Caco-2 (cell line): ENCODE results near the gene KRTAP29-1. TPM values are rescaled to one million over a fixed set of nuclear protein-coding genes. Genes with fewer than 3 reads are reported as not detected.
"Not testable (repeated sequence)": the region's sequence is repeated elsewhere in the genome, so short reads cannot be mapped to it uniquely, and the experiment has no call there.

Source experiments
- BruUV-seq: library from RNA; stranded (reverse); fragments of 400-500 nt; replicated peaks from 2 replicates; lab custom pipeline; 2021; lab: Mats Ljungman, UMichigan
- CTCF ChIA-PET: fragments of 300-600 bp; sonication (Branson Sonifier 250); formaldehyde crosslinking; loops from one replicate; lab custom pipeline; 2022; ENCODE audit warnings: antibody characterized with exemption; lab: Charles Lee
- POLR2A ChIA-PET: fragments of 300-600 bp; sonication (Branson Sonifier 250); formaldehyde crosslinking; loops from one replicate; lab custom pipeline; 2022; ENCODE audit warnings: antibody characterized with exemption; lab: Charles Lee
- DNase-seq, 2 experiments: peaks; one replicate each; pipeline versions ENCODE4 v3.0.0 to v3.0.0-alpha.2; 2020 to 2022
- H3K27me3 ChIP-seq: replicated peaks from 2 replicates; pipeline ENCODE4 v1.6.0; 2011; ENCODE audit warnings: low read length; ENCODE audit not compliant: control insufficient read depth, insufficient read depth
- H3K36me3 ChIP-seq: 2 replicates; pipeline ENCODE4 v1.5.1; 2011; ENCODE audit warnings: low read length; ENCODE audit not compliant: control insufficient read depth, insufficient read depth
- H3K4me1 ChIP-seq: fragments of 250-450 bp; sonication (Bioruptor Pico); 2 replicates; pipeline ENCODE4 v1.5.1; 2020; ENCODE audit warnings: mild to moderate bottlenecking
- H3K4me3 ChIP-seq: 2 replicates; pipeline ENCODE4 v1.5.1; 2011; ENCODE audit warnings: low read depth, mild to moderate bottlenecking, control low read depth, low read length
- H3K9me3 ChIP-seq: fragments of 250-450 bp; sonication (Bioruptor Pico); 2 replicates; pipeline ENCODE4 v1.5.1; 2020; ENCODE audit warnings: mild to moderate bottlenecking, moderate library complexity
- H3K27ac Mint-ChIP-seq: one replicate; pipeline ENCODE4 v1.8.0; 2022; ENCODE audit warnings: mixed read lengths; ENCODE audit not compliant: unreplicated experiment
- H3K27me3 Mint-ChIP-seq: one replicate; pipeline ENCODE4 v1.8.0; 2022; ENCODE audit warnings: mixed read lengths; ENCODE audit not compliant: insufficient read depth, unreplicated experiment
- H3K36me3 Mint-ChIP-seq: one replicate; pipeline ENCODE4 v1.8.0; 2022; ENCODE audit warnings: mild to moderate bottlenecking, mixed read lengths; ENCODE audit not compliant: insufficient read depth, unreplicated experiment
- H3K4me1 Mint-ChIP-seq: one replicate; pipeline ENCODE4 v1.8.0; 2022; ENCODE audit warnings: low read depth, mixed read lengths; ENCODE audit not compliant: unreplicated experiment
- H3K4me3 Mint-ChIP-seq: one replicate; pipeline ENCODE4 v1.8.0; 2022; ENCODE audit warnings: mild to moderate bottlenecking, moderate library complexity, mixed read lengths; ENCODE audit not compliant: unreplicated experiment
- H3K9me3 Mint-ChIP-seq: one replicate; pipeline ENCODE4 v1.8.0; 2022; ENCODE audit warnings: mixed read lengths; ENCODE audit not compliant: unreplicated experiment
- intact Hi-C: fragments of 100-400 bp; cut with micrococcal nuclease; formaldehyde crosslinking; loops from one replicate; pipeline ENCODE4 v1.10.0; 2022; ENCODE audit not compliant: unreplicated experiment
- total RNA-seq: library from RNA; stranded (reverse); gene quantifications from 2 replicates; pipeline ENCODE4 v1.2.3, GENCODE V29; 2022
- TF ChIP-seq, protein P1 (sequence below), 2 experiments: fragments of 200-600 bp in 1 of 2; IDR thresholded peaks; 1 replicate in 1 of 2; 2 replicates in 1 of 2; pipeline versions ENCODE4 v1.5.1 to v1.8.0; 2011 to 2022; ENCODE audit warnings: antibody characterized with exemption in 1 of 2, control low read depth in 1 of 2, inconsistent platforms in 1 of 2, low read depth in 1 of 2, low read length in 1 of 2, mild to moderate bottlenecking in 1 of 2, moderate library complexity in 1 of 2; ENCODE audit not compliant: insufficient read depth in 1 of 2, severe bottlenecking in 1 of 2, unreplicated experiment in 1 of 2

The KRTAP29-1 gene
- total RNA-seq, 1 experiment from 2014 or later = not detected

DNA sequence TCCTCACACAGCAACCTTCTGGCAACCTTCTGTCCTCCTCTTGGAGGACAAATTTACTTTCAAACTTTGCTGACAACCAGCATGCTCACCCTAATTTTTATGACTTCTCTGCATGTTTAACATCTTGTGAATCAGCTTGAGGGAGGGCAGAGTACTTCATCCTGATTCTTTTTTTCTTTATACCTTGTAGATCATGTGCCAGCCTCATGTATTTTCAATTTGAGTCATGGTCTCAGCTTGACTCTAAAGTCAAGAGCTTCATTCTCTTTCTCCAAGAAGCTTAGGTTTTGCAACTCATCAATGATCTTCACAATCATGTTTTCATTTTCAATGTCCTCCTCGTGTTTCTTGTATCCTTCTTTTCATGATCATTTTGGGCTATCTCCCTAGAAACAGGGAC lies 30.8 kb downstream of the KRTAP29-1 start:
- no TSS peak for BruUV-seq
- no peaks in the 10 kb centered on the region for H3K27me3 Mint-ChIP-seq
- no peak overlapping the region for H3K27ac Mint-ChIP-seq
- H3K4me1 Mint-ChIP-seq = peaks cover 9% of the 10 kb centered on the region
- no peaks in the 10 kb centered on the region for H3K9me3 Mint-ChIP-seq
- H3K9me3 ChIP-seq = no peaks in the 10 kb centered on the region
- intact Hi-C loops = no loop called here
- TF ChIP-seq, protein P1, sequence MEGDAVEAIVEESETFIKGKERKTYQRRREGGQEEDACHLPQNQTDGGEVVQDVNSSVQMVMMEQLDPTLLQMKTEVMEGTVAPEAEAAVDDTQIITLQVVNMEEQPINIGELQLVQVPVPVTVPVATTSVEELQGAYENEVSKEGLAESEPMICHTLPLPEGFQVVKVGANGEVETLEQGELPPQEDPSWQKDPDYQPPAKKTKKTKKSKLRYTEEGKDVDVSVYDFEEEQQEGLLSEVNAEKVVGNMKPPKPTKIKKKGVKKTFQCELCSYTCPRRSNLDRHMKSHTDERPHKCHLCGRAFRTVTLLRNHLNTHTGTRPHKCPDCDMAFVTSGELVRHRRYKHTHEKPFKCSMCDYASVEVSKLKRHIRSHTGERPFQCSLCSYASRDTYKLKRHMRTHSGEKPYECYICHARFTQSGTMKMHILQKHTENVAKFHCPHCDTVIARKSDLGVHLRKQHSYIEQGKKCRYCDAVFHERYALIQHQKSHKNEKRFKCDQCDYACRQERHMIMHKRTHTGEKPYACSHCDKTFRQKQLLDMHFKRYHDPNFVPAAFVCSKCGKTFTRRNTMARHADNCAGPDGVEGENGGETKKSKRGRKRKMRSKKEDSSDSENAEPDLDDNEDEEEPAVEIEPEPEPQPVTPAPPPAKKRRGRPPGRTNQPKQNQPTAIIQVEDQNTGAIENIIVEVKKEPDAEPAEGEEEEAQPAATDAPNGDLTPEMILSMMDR (IDR thresholded peaks at IDR 0.05; ENCODE audit: insufficient read depth in 1 of 2, low read depth in 1 of 2, low read length in 1 of 2, severe bottlenecking in 1 of 2, unreplicated experiment in 1 of 2) = no peak
- ChIA-PET POLR2A (no interaction called here), CTCF (no interaction called here)
- H3K4me3 Mint-ChIP-seq = no peak overlapping the region
- H3K4me3 ChIP-seq = no peak overlapping the region
- H3K27me3 ChIP-seq = no peaks in the 10 kb centered on the region
- H3K36me3 Mint-ChIP-seq = no peaks in the 10 kb centered on the region
- DNase-seq = no peak
- no peaks in the 10 kb centered on the region; the same call in 1 of the 2 replicates for H3K4me1 ChIP-seq
- no peaks in the 10 kb centered on the region for H3K36me3 ChIP-seq

DNA sequence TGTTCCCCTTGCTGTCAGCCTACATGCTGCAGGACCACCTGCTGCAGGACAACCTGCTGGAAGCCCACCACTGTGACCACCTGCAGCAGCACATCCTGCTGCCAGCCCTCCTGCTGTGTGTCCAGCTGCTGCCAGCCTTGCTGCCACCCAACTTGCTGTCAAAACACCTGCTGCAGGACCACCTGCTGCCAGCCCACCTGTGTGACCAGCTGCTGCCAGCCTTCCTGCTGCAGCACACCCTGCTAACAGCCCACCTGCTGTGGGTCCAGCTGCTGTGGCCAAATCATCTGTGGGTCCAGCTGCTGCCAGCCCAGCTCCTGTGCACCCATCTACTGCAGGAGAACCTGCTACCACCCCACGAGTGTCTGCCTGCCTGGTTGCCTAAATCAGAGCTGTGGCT lies 31.3 kb downstream of the KRTAP29-1 start:
- H3K9me3 ChIP-seq, DNase-seq, H3K36me3 Mint-ChIP-seq, CTCF ChIA-PET, H3K4me1 ChIP-seq, H3K27ac Mint-ChIP-seq, H3K4me3 ChIP-seq, H3K4me3 Mint-ChIP-seq, intact Hi-C loops, H3K4me1 Mint-ChIP-seq, H3K27me3 ChIP-seq, BruUV-seq, POLR2A ChIA-PET, H3K27me3 Mint-ChIP-seq, H3K36me3 ChIP-seq, H3K9me3 Mint-ChIP-seq: not testable (repeated sequence)

GRCh38 chr17:41267711-41268110 lies 34.9 kb downstream of the KRTAP29-1 start:
- Mint-ChIP-seq H3K4me1 (no peaks in the 10 kb centered on the region), H3K4me3 (no peak overlapping the region), H3K9me3 (no peaks in the 10 kb centered on the region), H3K36me3 (no peaks in the 10 kb centered on the region), H3K27me3 (no peaks in the 10 kb centered on the region), H3K27ac (no peak overlapping the region)
- Histone ChIP-seq H3K9me3 (0 out of 2 replicates have a peak, but pooled peaks cover under 1% of the 10 kb centered on the region), H3K27me3 (no peaks in the 10 kb centered on the region), H3K36me3 (no peaks in the 10 kb centered on the region), H3K4me3 (no peak overlapping the region), H3K4me1 (no peaks in the 10 kb centered on the region)
- no peak for DNase-seq
- POLR2A ChIA-PET = no interaction called here
- intact Hi-C loops = no loop called here
- CTCF ChIA-PET = no interaction called here
- no TSS peak for BruUV-seq
- TF ChIP-seq, protein P1 (IDR thresholded peaks at IDR 0.05; ENCODE audit: insufficient read depth in 1 of 2, low read depth in 1 of 2, low read length in 1 of 2, severe bottlenecking in 1 of 2, unreplicated experiment in 1 of 2) = no peak

GRCh38 chr17:41265078-41265477 lies 37.6 kb downstream of the KRTAP29-1 start, which contains the start of gene KRTAP9-6:
TSS of gene KRTAP9-6 (plus strand) at chr17:41265378. CDS start at chr17:41265378, 0 bp downstream.
- H3K4me3 Mint-ChIP-seq = no peak within 1 kb of the TSS
- no peak within 1 kb of the TSS for H3K27ac Mint-ChIP-seq
- TF ChIP-seq, protein P1 (IDR thresholded peaks at IDR 0.05; ENCODE audit: insufficient read depth in 1 of 2, low read depth in 1 of 2, low read length in 1 of 2, severe bottlenecking in 1 of 2, unreplicated experiment in 1 of 2) = no peak
- Histone ChIP-seq H3K4me1 (no peaks in the 10 kb centered on the region), H3K9me3 (0 out of 2 replicates have a peak, but pooled peaks cover 4% of the 10 kb centered on the region), H3K36me3 (no peaks in the 10 kb centered on the region), H3K4me3 (no peak within 1 kb of the TSS), H3K27me3 (no peaks in the 10 kb centered on the region)
- POLR2A ChIA-PET = no interaction called here
- CTCF ChIA-PET = no interaction called here
- no peaks in the 10 kb centered on the region for H3K36me3 Mint-ChIP-seq
- intact Hi-C loops = no loop called here
- no peak for DNase-seq
- no peaks in the 10 kb centered on the region for H3K4me1 Mint-ChIP-seq
- no peaks in the 10 kb centered on the region for H3K9me3 Mint-ChIP-seq
- H3K27me3 Mint-ChIP-seq = no peaks in the 10 kb centered on the region
- BruUV-seq = no TSS peak
